GM23248 (cell line): ENCODE data around the gene DNMT1. TPM values are rescaled to one million over a fixed set of nuclear protein-coding genes. Genes with fewer than 3 reads are reported as not detected.
A peak's percentile ranks its signal among the peaks of the same experiment; 100 is the strongest.

ENCODE experiments used
- DNase-seq: peaks from one replicate; pipeline ENCODE4 v3.0.0-alpha.2; 2015
- H2AFZ ChIP-seq: fragments of 200-600 bp; sonication (generic); 2 replicates; pipeline ENCODE4 v1.6.1; 2016; ENCODE audit warnings: antibody characterized with exemption
- H3F3A ChIP-seq: fragments of 200-600 bp; sonication (generic); 2 replicates; pipeline ENCODE4 v1.6.1; 2016; ENCODE audit warnings: mild to moderate bottlenecking, antibody characterized with exemption, mixed run types; ENCODE audit not compliant: insufficient read depth
- H3K27ac ChIP-seq: fragments of 200-600 bp; sonication (generic); 2 replicates; pipeline ENCODE4 v1.5.1; 2016; ENCODE audit warnings: mild to moderate bottlenecking
- H3K27me3 ChIP-seq: fragments of 200-600 bp; sonication (generic); replicated peaks from 2 replicates; pipeline ENCODE4 v1.6.1; 2016; ENCODE audit warnings: mild to moderate bottlenecking; ENCODE audit not compliant: insufficient read depth
- H3K36me3 ChIP-seq: fragments of 200-600 bp; sonication (generic); 2 replicates; pipeline ENCODE4 v1.6.1; 2016; ENCODE audit warnings: low read depth, mild to moderate bottlenecking
- H3K4me1 ChIP-seq: fragments of 200-600 bp; sonication (generic); 2 replicates; pipeline ENCODE4 v1.6.1; 2016; ENCODE audit warnings: mild to moderate bottlenecking; ENCODE audit not compliant: insufficient read depth
- H3K4me2 ChIP-seq: fragments of 200-600 bp; sonication (generic); one replicate; pipeline ENCODE4 v1.6.1; 2016; ENCODE audit warnings: mild to moderate bottlenecking; ENCODE audit not compliant: unreplicated experiment
- H3K4me3 ChIP-seq: fragments of 200-600 bp; sonication (generic); 2 replicates; pipeline ENCODE4 v1.5.1; 2016; ENCODE audit warnings: mild to moderate bottlenecking
- H3K79me2 ChIP-seq: fragments of 200-600 bp; sonication (generic); 2 replicates; pipeline ENCODE4 v1.6.1; 2016; ENCODE audit warnings: mild to moderate bottlenecking; ENCODE audit not compliant: insufficient read depth
- H3K9ac ChIP-seq: fragments of 200-600 bp; sonication (generic); 2 replicates; pipeline ENCODE4 v1.6.1; 2016; ENCODE audit warnings: mild to moderate bottlenecking
- H3K9me2 ChIP-seq: fragments of 200-600 bp; sonication (generic); 2 replicates; pipeline ENCODE4 v1.6.1; 2016; ENCODE audit warnings: mixed run types, mild to moderate bottlenecking, moderate library complexity; ENCODE audit not compliant: insufficient read depth
- H3K9me3 ChIP-seq: fragments of 200-600 bp; sonication (generic); one replicate; pipeline ENCODE4 v1.6.1; 2017; ENCODE audit warnings: low read depth
- H4K20me1 ChIP-seq: fragments of 200-600 bp; sonication (generic); 2 replicates; pipeline ENCODE4 v1.6.0; 2016; ENCODE audit not compliant: insufficient read depth
- EZH2 ChIP-seq: fragments of 200-600 bp; sonication (generic); IDR thresholded peaks from 2 replicates; pipeline ENCODE4 v1.6.1; 2018; ENCODE audit warnings: antibody characterized with exemption, mild to moderate bottlenecking; ENCODE audit not compliant: insufficient read depth, poor library complexity, severe bottlenecking
- EZH2phosphoT487 ChIP-seq: fragments of 200-600 bp; sonication (generic); IDR thresholded peaks from 2 replicates; pipeline ENCODE4 v1.6.1; 2018; ENCODE audit warnings: antibody characterized with exemption, moderate library complexity, mild to moderate bottlenecking, low read depth; ENCODE audit not compliant: insufficient read depth
- WGBS, 2 experiments: methylation state at CpG; one replicate each; pipeline ENCODE4 v1.1.6; 2015 to 2017; ENCODE audit warnings: low lambda C conversion rate in 2 of 2, low coverage in 1 of 2; ENCODE audit errors: missing lambda C conversion rate in 2 of 2; 5-methylcytosine and 5-hydroxymethylcytosine counted together
- in situ Hi-C: fragments of 300-500 bp; cut with MboI; formaldehyde crosslinking; loops from 2 replicates; pipeline ENCODE4 v1.15.0; 2020
- polyA plus RNA-seq: library from polyadenylated mRNA; unstranded; fragments of >200 nt; fragmentation: Nextera tagmentation; extraction: Ambion mirVana; gene quantifications from 2 replicates; pipeline ENCODE4 v1.2.1, GENCODE V29; 2016
- total RNA-seq: library from RNA; depleted of rRNA; stranded (reverse); fragments of >200 nt; shearing (Covaris generic); gene quantifications from 2 replicates; pipeline ENCODE4 v1.2.3, GENCODE V29; 2014

The DNMT1 gene
- total and polyA plus RNA-seq, 2 experiments from 2014 or later: 57.5 to 101 TPM

DNA sequence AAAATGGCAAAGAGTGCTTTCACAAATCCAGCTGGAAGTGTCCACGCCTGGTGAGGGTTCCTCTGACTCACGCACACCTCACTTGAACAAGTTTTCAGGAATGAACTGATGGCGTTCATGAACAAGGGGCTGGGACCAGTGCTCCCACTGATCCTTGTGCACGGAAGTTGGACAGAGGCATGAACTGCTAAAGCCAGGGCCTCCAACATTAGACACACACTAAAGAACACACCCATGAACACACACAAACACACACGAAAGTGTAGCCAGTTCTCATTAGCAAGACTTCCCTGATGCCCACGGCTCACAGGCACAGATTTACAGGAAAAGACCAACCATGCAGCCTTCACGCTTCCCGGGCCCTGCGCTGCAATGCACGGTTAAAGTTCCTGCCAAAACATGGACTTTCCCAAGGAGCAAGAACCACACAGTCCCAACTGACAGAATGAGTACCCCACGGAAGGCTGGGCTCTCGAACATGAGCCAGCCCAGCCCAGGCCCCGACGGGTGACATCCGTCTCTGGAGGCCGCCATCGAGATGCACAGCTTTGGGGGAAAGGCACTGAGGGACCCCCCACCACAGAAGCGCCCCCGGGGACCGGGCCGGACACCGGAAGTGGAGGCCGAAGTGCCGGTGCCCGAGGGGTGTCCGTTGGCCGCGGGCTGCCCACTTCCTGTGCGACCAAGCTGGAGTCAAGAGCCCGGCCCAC is 808 bp downstream of the DNMT1 start:
- Histone ChIP-seq H3K9me2 (no peaks in the 10 kb centered on the region), H2AFZ (peak overlapping the region; percentile 92), H3K9ac (peak overlapping the region; percentile 85), H3K9me3 (no peaks in the 10 kb centered on the region), H3K79me2 (peaks cover 55% of the 10 kb centered on the region), H3K27ac (peak overlapping the region; percentile 75), H3K4me2 (peak overlapping the region; percentile 83), H3K4me3 (peak overlapping the region; percentile 94), H3K4me1 (peaks cover 25% of the 10 kb centered on the region), H4K20me1 (no peaks in the 10 kb centered on the region), H3K27me3 (no peaks in the 10 kb centered on the region), H3F3A (peaks cover 38% of the 10 kb centered on the region), H3K36me3 (no peaks in the 10 kb centered on the region)
- in situ Hi-C loops: no loop called here
- peak; percentile 88 for DNase-seq
- no peak for TF ChIP-seq EZH2phosphoT487
- TF ChIP-seq EZH2: no peak
- WGBS, 2 experiments: 1 to 2% methylated on average over 26 to 30 of the region's 30 CpGs

- H3K9ac ChIP-seq: peak overlapping the region; percentile 85
- peak overlapping the region; percentile 94 for H3K4me3 ChIP-seq
- peak overlapping the region; percentile 83 for H3K4me2 ChIP-seq
- in situ Hi-C loops: no loop called here
- H3K27ac ChIP-seq: peak overlapping the region; percentile 75
- H3F3A ChIP-seq: peaks cover 38% of the 10 kb centered on the region
- H3K9me2 ChIP-seq: no peaks in the 10 kb centered on the region
- no peak overlapping the region for H2AFZ ChIP-seq
- no peaks in the 10 kb centered on the region for H4K20me1 ChIP-seq
- H3K9me3 ChIP-seq: no peaks in the 10 kb centered on the region
- 85 to 86% methylated on average over 6 of the region's 6 CpGs for WGBS, 2 experiments
- H3K27me3 ChIP-seq: no peaks in the 10 kb centered on the region
- peaks cover 65% of the 10 kb centered on the region for H3K79me2 ChIP-seq
- H3K36me3 ChIP-seq: no peaks in the 10 kb centered on the region
- no peak for DNase-seq
- peaks cover 25% of the 10 kb centered on the region for H3K4me1 ChIP-seq
- TF ChIP-seq EZH2 (no peak), EZH2phosphoT487 (no peak)
Measured at GRCh38 chr19:10192922-10193321, 1.8 kb downstream of the DNMT1 start.

- no peak for TF ChIP-seq EZH2
- no peak for TF ChIP-seq EZH2phosphoT487
- H3F3A ChIP-seq: peaks cover 38% of the 10 kb centered on the region
- 3 to 5% methylated on average over 2 of the region's 2 CpGs for whole genome bisulfite sequencing, 2 experiments
- H3K9me2 ChIP-seq: no peaks in the 10 kb centered on the region
- no peak overlapping the region for H3K4me2 ChIP-seq
- no peak overlapping the region; the same call in 1 of the 2 replicates for H3K9ac ChIP-seq
- peak overlapping the region; percentile 43 for H3K27ac ChIP-seq
- H3K9me3 ChIP-seq: no peaks in the 10 kb centered on the region
- H3K27me3 ChIP-seq: no peaks in the 10 kb centered on the region
- DNase-seq: peak; percentile 75
- H3K4me1 ChIP-seq: peaks cover 25% of the 10 kb centered on the region
- no peak overlapping the region for H2AFZ ChIP-seq
- peaks cover 81% of the 10 kb centered on the region for H3K79me2 ChIP-seq
- no peak overlapping the region for H3K4me3 ChIP-seq
- H3K36me3 ChIP-seq: no peaks in the 10 kb centered on the region
- in situ Hi-C loops: no loop called here
- H4K20me1 ChIP-seq: no peaks in the 10 kb centered on the region
Measured at GRCh38 chr19:10191347-10191746, 3.4 kb downstream of the DNMT1 start.

- Histone ChIP-seq H3K79me2 (peaks cover 94% of the 10 kb centered on the region), H3K9ac (no peak overlapping the region), H3K4me2 (no peak overlapping the region), H3F3A (peaks cover 35% of the 10 kb centered on the region), H3K9me2 (no peaks in the 10 kb centered on the region), H3K36me3 (peaks cover 7% of the 10 kb centered on the region; the same call in 1 of the 2 replicates), H3K4me3 (no peak overlapping the region), H3K27me3 (no peaks in the 10 kb centered on the region), H3K27ac (no peak overlapping the region), H3K9me3 (no peaks in the 10 kb centered on the region), H2AFZ (no peak overlapping the region), H3K4me1 (peaks cover 22% of the 10 kb centered on the region), H4K20me1 (no peaks in the 10 kb centered on the region)
- DNase-seq: no peak
- WGBS, 2 experiments: 90 to 95% methylated on average over 5 of the region's 5 CpGs
- TF ChIP-seq EZH2 (no peak), EZH2phosphoT487 (no peak)
- in situ Hi-C loops: no loop called here
Measured at GRCh38 chr19:10190026-10190425, 4.7 kb downstream of the DNMT1 start.
